HG02642 (cell line): Measurements from ENCODE around the gene RUFY1.
"Not testable (repeated sequence)": the region's sequence is repeated elsewhere in the genome, so short reads cannot be mapped to it uniquely, and the experiment has no call there.

Experiments
- ATAC-seq: cut with Tn5 transposase; IDR thresholded peaks from one replicate; pipeline ENCODE4 v1.9.1; 2021; ENCODE audit warnings: mild to moderate bottlenecking; ENCODE audit not compliant: unreplicated experiment, poor library complexity

The RUFY1 gene

GRCh38 chr5:179533907-179534306 lies 16.4 kb upstream of the RUFY1 start:
- no peak for ATAC-seq

- peak; percentile 39 for ATAC-seq
These were observed 15.9 kb upstream of the RUFY1 start for GRCh38 chr5:179534431-179534830.

- no peak for ATAC-seq
These were observed 13.7 kb upstream of the RUFY1 start for GRCh38 chr5:179536676-179537075.

- no peak for ATAC-seq
These were observed 8.2 kb upstream of the RUFY1 start for GRCh38 chr5:179542170-179542569.

- not testable (repeated sequence) for ATAC-seq
These were observed 7.1 kb upstream of the RUFY1 start for GRCh38 chr5:179543275-179543674.

GRCh38 chr5:179553006-179553405 lies 2.7 kb downstream of the RUFY1 start:
- no peak for ATAC-seq

- no peak for ATAC-seq
These were observed 3.5 kb downstream of the RUFY1 start for GRCh38 chr5:179553875-179554274.

GRCh38 chr5:179554981-179555380 lies 4.6 kb downstream of the RUFY1 start:
- ATAC-seq = no peak

GRCh38 chr5:179558261-179558799 lies 8.0 kb downstream of the RUFY1 start:
- not testable (repeated sequence) for ATAC-seq

- no peak for ATAC-seq
These were observed 8.6 kb downstream of the RUFY1 start for GRCh38 chr5:179558932-179559283.

- peak; percentile 100 for ATAC-seq
These were observed 9.2 kb downstream of the RUFY1 start for GRCh38 chr5:179559284-179560252.

- ATAC-seq = no peak
These were observed 14.2 kb downstream of the RUFY1 start for GRCh38 chr5:179564526-179564925.

GRCh38 chr5:179568721-179569120 lies 18.4 kb downstream of the RUFY1 start:
- no peak for ATAC-seq

- no peak for ATAC-seq
These were observed 22.0 kb downstream of the RUFY1 start for GRCh38 chr5:179572386-179572785.

- no peak for ATAC-seq
These were observed 27.1 kb downstream of the RUFY1 start for GRCh38 chr5:179577286-179577960.

- no peak for ATAC-seq
These were observed 35.6 kb downstream of the RUFY1 start for GRCh38 chr5:179585941-179586401.

- ATAC-seq = no peak
These were observed 37.8 kb downstream of the RUFY1 start for GRCh38 chr5:179588166-179588565.

- no peak for ATAC-seq
These were observed 45.6 kb downstream of the RUFY1 start for GRCh38 chr5:179595916-179596315.

- no peak for ATAC-seq
These were observed 46.1 kb downstream of the RUFY1 start for GRCh38 chr5:179596421-179596820.

- ATAC-seq = no peak
These were observed 48.7 kb downstream of the RUFY1 start for GRCh38 chr5:179599100-179599499.

GRCh38 chr5:179599566-179599965 lies 49.2 kb downstream of the RUFY1 start:
- ATAC-seq = no peak
